Measurements from ENCODE around the gene BRD2. TPM values are rescaled to one million over a fixed set of nuclear protein-coding genes. Genes with fewer than 3 reads are reported as not detected.

BRD2 gene
- total and polyA plus RNA-seq, 9 of the 15 experiments (the other 6 are each of a cell fraction or from before 2014, with no cell fraction given), result 19.0 to 252 (median 181) TPM

- TF ChIP-seq ZNF655 (CRISPR knock-in tag; IDR thresholded peaks at IDR 0.05) (no peak), E2F1 (CRISPR knock-in tag; IDR thresholded peaks at IDR 0.05) (no peak), AFF1 (IDR thresholded peaks at IDR 0.05; ENCODE audit: low read depth in 1 of 2, partially characterized antibody in 2 of 2) (no peak), FOXO4 (CRISPR knock-in tag; IDR thresholded peaks at IDR 0.05) (no peak), ZNF75A (CRISPR knock-in tag; IDR thresholded peaks at IDR 0.05) (no peak), ZNF318 (IDR thresholded peaks at IDR 0.05; ENCODE audit: borderline replicate concordance in 1 of 2, low read depth in 1 of 2) (no peak), PML (IDR thresholded peaks at IDR 0.05; ENCODE audit: low read length) (no peak)
Observed at GRCh38 chr6:32949113-32949512, 19.3 kb upstream of the BRD2 start (continued).

All from K562 (cell line).